CD14-positive monocyte (primary cell): ENCODE data around the gene INPP5A. TPM values are rescaled to one million over a fixed set of nuclear protein-coding genes. Genes with fewer than 3 reads are reported as not detected.

ENCODE experiments used
- DNase-seq, 3 donors: peaks; one replicate each; pipeline ENCODE4 v3.0.0-alpha.2; 2011 to 2022
- H2AFZ ChIP-seq: 2 replicates; pipeline ENCODE4 v1.6.0; 2012; ENCODE audit warnings: mild to moderate bottlenecking, low read depth, low read length, inconsistent platforms; ENCODE audit not compliant: insufficient read depth, poor library complexity, severe bottlenecking
- H3K27ac ChIP-seq, 2 donors: 1 replicate in 1 of 2; 2 replicates in 1 of 2; pipeline ENCODE4 v1.5.1; 2012 to 2013; ENCODE audit warnings: low read length in 2 of 2, control low read depth in 1 of 2, inconsistent platforms in 1 of 2, low read depth in 1 of 2, mild to moderate bottlenecking in 1 of 2
- H3K27me3 ChIP-seq, 2 donors: one replicate each; pipeline versions ENCODE4 v1.6.0 to v1.6.1; 2011 to 2013; ENCODE audit warnings: low read length in 2 of 2; ENCODE audit not compliant: control insufficient read depth in 2 of 2, insufficient read depth in 2 of 2
- H3K36me3 ChIP-seq, 2 donors: replicated peaks in 1 of 2; 1 replicate in 1 of 2; 2 replicates in 1 of 2; pipeline versions ENCODE4 v1.5.1 to v1.6.1; 2012 to 2013; ENCODE audit warnings: low read length in 2 of 2, control low read depth in 1 of 2, inconsistent platforms in 1 of 2, mild to moderate bottlenecking in 1 of 2; ENCODE audit not compliant: insufficient read depth in 2 of 2, control insufficient read depth in 1 of 2
- H3K4me1 ChIP-seq, 2 donors: 1 replicate in 1 of 2; 2 replicates in 1 of 2; pipeline versions ENCODE4 v1.5.1 to v1.6.1; 2012 to 2013; ENCODE audit warnings: low read length in 2 of 2, control low read depth in 1 of 2, inconsistent platforms in 1 of 2, mild to moderate bottlenecking in 1 of 2, moderate library complexity in 1 of 2; ENCODE audit not compliant: insufficient read depth in 2 of 2, control insufficient read depth in 1 of 2
- H3K4me2 ChIP-seq: replicated peaks from 2 replicates; pipeline ENCODE3; 2012; ENCODE audit warnings: low read length, moderate library complexity, mild to moderate bottlenecking; ENCODE audit not compliant: poor library complexity, severe bottlenecking; ENCODE audit errors: extremely low read depth
- H3K4me3 ChIP-seq, 3 experiments: fragments of 200-600 bp in 1 of 3; sonication (generic) in 1 of 3; replicated peaks in 1 of 3; 1 replicate in 2 of 3; 2 replicates in 1 of 3; pipeline ENCODE4 v1.5.1; 2011 to 2013; ENCODE audit warnings: low read length in 3 of 3, mild to moderate bottlenecking in 3 of 3, control low read depth in 2 of 3, low read depth in 2 of 3, inconsistent platforms in 1 of 3, moderate library complexity in 1 of 3
- H3K79me2 ChIP-seq: 2 replicates; pipeline ENCODE4 v1.6.0; 2012; ENCODE audit warnings: mild to moderate bottlenecking, control low read depth, inconsistent platforms, low read length, moderate library complexity; ENCODE audit not compliant: insufficient read depth
- H3K9ac ChIP-seq: 2 replicates; pipeline ENCODE4 v1.6.0; 2017; ENCODE audit warnings: low read length, mild to moderate bottlenecking; ENCODE audit not compliant: insufficient read depth, poor library complexity, severe bottlenecking
- H3K9me3 ChIP-seq, 2 donors: replicated peaks in 1 of 2; 1 replicate in 1 of 2; 2 replicates in 1 of 2; pipeline versions ENCODE4 v1.5.1 to v1.6.1; 2012 to 2013; ENCODE audit warnings: low read length in 2 of 2, control low read depth in 1 of 2; ENCODE audit not compliant: control insufficient read depth in 1 of 2, insufficient read depth in 1 of 2
- H4K20me1 ChIP-seq: 2 replicates; pipeline ENCODE4 v1.6.0; 2012; ENCODE audit warnings: mild to moderate bottlenecking, low read length, control low read depth, moderate library complexity; ENCODE audit not compliant: insufficient read depth
- H3K27ac Mint-ChIP-seq, 7 donors: one replicate each; pipeline ENCODE4 v1.8.0; 2020; ENCODE audit warnings: mild to moderate bottlenecking in 7 of 7, mixed read lengths in 7 of 7, moderate library complexity in 6 of 7, inconsistent platforms in 2 of 7
- H3K27me3 Mint-ChIP-seq, 3 donors: one replicate each; pipeline ENCODE4 v1.8.0; 2021 to 2022; ENCODE audit warnings: low read depth in 3 of 3, mild to moderate bottlenecking in 3 of 3, mixed read lengths in 3 of 3, moderate library complexity in 3 of 3, inconsistent platforms in 1 of 3
- H3K36me3 Mint-ChIP-seq, 2 donors: one replicate each; pipeline ENCODE4 v1.8.0; 2020; ENCODE audit warnings: mixed read lengths in 2 of 2, inconsistent platforms in 1 of 2, mild to moderate bottlenecking in 1 of 2
- H3K4me1 Mint-ChIP-seq: one replicate; pipeline ENCODE4 v1.8.0; 2020; ENCODE audit warnings: mild to moderate bottlenecking, mixed read lengths
- H3K4me3 Mint-ChIP-seq, 2 donors: one replicate each; pipeline ENCODE4 v1.8.0; 2020; ENCODE audit warnings: mild to moderate bottlenecking in 2 of 2, mixed read lengths in 2 of 2, moderate library complexity in 1 of 2
- H3K9me3 Mint-ChIP-seq, 7 donors: one replicate each; pipeline ENCODE4 v1.8.0; 2020 to 2022; ENCODE audit warnings: mixed read lengths in 7 of 7, mild to moderate bottlenecking in 6 of 7, moderate library complexity in 6 of 7, inconsistent platforms in 2 of 7
- WGBS: methylation state at CpG from one replicate; pipeline ENCODE4 v1.1.5; 2013; ENCODE audit warnings: missing lambda C conversion rate; ENCODE audit not compliant: insufficient coverage; 5-methylcytosine and 5-hydroxymethylcytosine counted together
- intact Hi-C, 2 donors: fragments of 100-400 bp; cut with micrococcal nuclease; formaldehyde crosslinking; loops; one replicate each; pipeline versions ENCODE4 v1.15.0 to v1.15.1; 2023
- polyA plus RNA-seq, 3 donors: library from polyadenylated mRNA; depleted of rRNA in 1 of 3; unstranded in 2 of 3; stranded (reverse) in 1 of 3; fragments of 300-500 nt in 2 of 3; fragments of >200 nt in 1 of 3; fragmentation: Illumina TruSeq in 2 of 3; gene quantifications; 1 replicate in 2 of 3; 2 replicates in 1 of 3; pipeline ENCODE4 v1.2.3, GENCODE V29; 2012 to 2021
- TF ChIP-seq, protein P1 (sequence below): fragments of 200-600 bp; IDR thresholded peaks from one replicate; pipeline ENCODE4 v1.8.0; 2022; ENCODE audit warnings: antibody characterized with exemption, mild to moderate bottlenecking

The INPP5A gene
- polyA plus RNA-seq, 3 donors, result 0.87 to 17.2 (median 2.9) TPM

- Mint-ChIP-seq H3K9me3 (peaks cover 0 to 2% (median 0%) of the 10 kb centered on the region in 7 donors), H3K4me1 (no peaks in the 10 kb centered on the region), H3K36me3 (no peaks in the 10 kb centered on the region), H3K27me3 (peaks cover 0 to 10% (median 5%) of the 10 kb centered on the region in 3 donors), H3K4me3 (no peak overlapping the region), H3K27ac (no peak overlapping the region)
- intact Hi-C loops, result no loop called here
- H3K27me3 ChIP-seq, result no peaks in the 10 kb centered on the region
- H3K4me1 ChIP-seq, result no peaks in the 10 kb centered on the region
- H4K20me1 ChIP-seq, result no peaks in the 10 kb centered on the region
- H3K4me2 ChIP-seq, result no peak overlapping the region
- no peak overlapping the region for H3K9ac ChIP-seq
- H2AFZ ChIP-seq, result no peak overlapping the region
- H3K4me3 ChIP-seq, result no peak overlapping the region
- TF ChIP-seq, protein P1, sequence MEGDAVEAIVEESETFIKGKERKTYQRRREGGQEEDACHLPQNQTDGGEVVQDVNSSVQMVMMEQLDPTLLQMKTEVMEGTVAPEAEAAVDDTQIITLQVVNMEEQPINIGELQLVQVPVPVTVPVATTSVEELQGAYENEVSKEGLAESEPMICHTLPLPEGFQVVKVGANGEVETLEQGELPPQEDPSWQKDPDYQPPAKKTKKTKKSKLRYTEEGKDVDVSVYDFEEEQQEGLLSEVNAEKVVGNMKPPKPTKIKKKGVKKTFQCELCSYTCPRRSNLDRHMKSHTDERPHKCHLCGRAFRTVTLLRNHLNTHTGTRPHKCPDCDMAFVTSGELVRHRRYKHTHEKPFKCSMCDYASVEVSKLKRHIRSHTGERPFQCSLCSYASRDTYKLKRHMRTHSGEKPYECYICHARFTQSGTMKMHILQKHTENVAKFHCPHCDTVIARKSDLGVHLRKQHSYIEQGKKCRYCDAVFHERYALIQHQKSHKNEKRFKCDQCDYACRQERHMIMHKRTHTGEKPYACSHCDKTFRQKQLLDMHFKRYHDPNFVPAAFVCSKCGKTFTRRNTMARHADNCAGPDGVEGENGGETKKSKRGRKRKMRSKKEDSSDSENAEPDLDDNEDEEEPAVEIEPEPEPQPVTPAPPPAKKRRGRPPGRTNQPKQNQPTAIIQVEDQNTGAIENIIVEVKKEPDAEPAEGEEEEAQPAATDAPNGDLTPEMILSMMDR, result no peak
- WGBS, result 86% methylated on average over 9 of the region's 12 CpGs
- peaks cover 2 to 9% of the 10 kb centered on the region in 2 donors for H3K9me3 ChIP-seq
- H3K27ac ChIP-seq, result no peak overlapping the region
- no peak for DNase-seq
- no peaks in the 10 kb centered on the region for H3K79me2 ChIP-seq
- no peaks in the 10 kb centered on the region for H3K36me3 ChIP-seq
Measured at GRCh38 chr10:132816718-132817117, 279.1 kb downstream of the INPP5A start.

GRCh38 chr10:132817701-132818211 lies 280.2 kb downstream of the INPP5A start:
- peak in 1 of 3 donors; percentile 0 for DNase-seq
- no peak overlapping the region for H3K27ac Mint-ChIP-seq
- Histone ChIP-seq H3K4me1 (no peaks in the 10 kb centered on the region), H3K27ac (no peak overlapping the region), H3K36me3 (no peaks in the 10 kb centered on the region), H3K27me3 (no peaks in the 10 kb centered on the region), H3K4me2 (no peak overlapping the region), H3K9ac (no peak overlapping the region), H3K9me3 (peaks cover 9 to 18% of the 10 kb centered on the region in 2 donors), H4K20me1 (no peaks in the 10 kb centered on the region), H3K4me3 (no peak overlapping the region), H2AFZ (no peak overlapping the region), H3K79me2 (no peaks in the 10 kb centered on the region)
- TF ChIP-seq, protein P1, result no peak
- H3K9me3 Mint-ChIP-seq, result peaks cover 0 to 2% (median 0%) of the 10 kb centered on the region in 7 donors
- H3K36me3 Mint-ChIP-seq, result no peaks in the 10 kb centered on the region
- no peaks in the 10 kb centered on the region for H3K4me1 Mint-ChIP-seq
- intact Hi-C loops, result no loop called here
- H3K4me3 Mint-ChIP-seq, result no peak overlapping the region
- 93% methylated on average over 23 of the region's 29 CpGs for WGBS
- H3K27me3 Mint-ChIP-seq, result peaks cover 0 to 10% (median 4%) of the 10 kb centered on the region in 3 donors
